Stomach smooth muscle (tissue), 2 donors: ENCODE results near the gene SAXO1.
"Not testable (repeated sequence)": the region's sequence is repeated elsewhere in the genome, so short reads cannot be mapped to it uniquely, and the experiment has no call there.

Experiments used
- H3K27ac ChIP-seq: one replicate; pipeline ENCODE4 v1.7.0; 2013; ENCODE audit warnings: mild to moderate bottlenecking, low read length, inconsistent platforms
- H3K27me3 ChIP-seq, 2 donors: one replicate each; pipeline ENCODE4 v1.7.0; 2013; ENCODE audit warnings: low read length in 2 of 2; ENCODE audit not compliant: insufficient read depth in 2 of 2, control insufficient read depth in 1 of 2
- H3K36me3 ChIP-seq, 2 donors: one replicate each; pipeline ENCODE4 v1.7.0; 2013; ENCODE audit warnings: low read length in 2 of 2; ENCODE audit not compliant: control insufficient read depth in 2 of 2, insufficient read depth in 2 of 2
- H3K4me1 ChIP-seq: one replicate; pipeline ENCODE4 v1.7.0; 2013; ENCODE audit warnings: low read length; ENCODE audit not compliant: control insufficient read depth, insufficient read depth
- H3K4me3 ChIP-seq, 2 donors: one replicate each; pipeline ENCODE4 v1.7.0; 2013; ENCODE audit warnings: low read length in 2 of 2
- H3K9ac ChIP-seq, 2 donors: one replicate each; pipeline ENCODE4 v1.7.0; 2013; ENCODE audit warnings: low read length in 2 of 2, mild to moderate bottlenecking in 1 of 2
- H3K9me3 ChIP-seq, 2 donors: one replicate each; pipeline ENCODE4 v1.7.0; 2013; ENCODE audit warnings: low read length in 2 of 2; ENCODE audit not compliant: control insufficient read depth in 2 of 2
- donor health status: healthy.
- donor health status: Pancreatic carcinoma.

SAXO1 gene

GRCh38 chr9:18930611-18931010 is 102.4 kb downstream of the SAXO1 start:
- not testable (repeated sequence) for H3K27ac ChIP-seq, H3K27me3 ChIP-seq, H3K9ac ChIP-seq, H3K4me3 ChIP-seq, H3K9me3 ChIP-seq, H3K36me3 ChIP-seq, H3K4me1 ChIP-seq

GRCh38 chr9:18928711-18929110 is 104.3 kb downstream of the SAXO1 start:
- H3K27ac ChIP-seq = no peak overlapping the region
- H3K4me3 ChIP-seq = no peak overlapping the region
- no peaks in the 10 kb centered on the region for H3K9me3 ChIP-seq
- no peaks in the 10 kb centered on the region for H3K36me3 ChIP-seq
- no peaks in the 10 kb centered on the region for H3K27me3 ChIP-seq
- no peaks in the 10 kb centered on the region for H3K4me1 ChIP-seq
- no peak overlapping the region for H3K9ac ChIP-seq

GRCh38 chr9:18926513-18926912 is 106.5 kb downstream of the SAXO1 start:
- no peak overlapping the region for H3K9ac ChIP-seq
- no peak overlapping the region for H3K27ac ChIP-seq
- H3K27me3 ChIP-seq = no peaks in the 10 kb centered on the region
- H3K36me3 ChIP-seq = no peaks in the 10 kb centered on the region
- no peaks in the 10 kb centered on the region for H3K9me3 ChIP-seq
- H3K4me3 ChIP-seq = no peak overlapping the region
- H3K4me1 ChIP-seq = peaks cover 8% of the 10 kb centered on the region

GRCh38 chr9:18925880-18926279 is 107.1 kb downstream of the SAXO1 start:
- peaks cover 8% of the 10 kb centered on the region for H3K4me1 ChIP-seq
- H3K36me3 ChIP-seq = no peaks in the 10 kb centered on the region
- no peaks in the 10 kb centered on the region for H3K9me3 ChIP-seq
- H3K9ac ChIP-seq = no peak overlapping the region
- H3K27me3 ChIP-seq = no peaks in the 10 kb centered on the region
- H3K4me3 ChIP-seq = no peak overlapping the region
- H3K27ac ChIP-seq = no peak overlapping the region

- H3K9ac ChIP-seq = no peak overlapping the region
- H3K4me3 ChIP-seq = no peak overlapping the region
- H3K9me3 ChIP-seq = no peaks in the 10 kb centered on the region
- no peak overlapping the region for H3K27ac ChIP-seq
- H3K27me3 ChIP-seq = no peaks in the 10 kb centered on the region
- H3K36me3 ChIP-seq = no peaks in the 10 kb centered on the region
- H3K4me1 ChIP-seq = peaks cover 8% of the 10 kb centered on the region
Observed at GRCh38 chr9:18923671-18924430, 109.2 kb downstream of the SAXO1 start.

- Histone ChIP-seq H3K27ac (no peak overlapping the region), H3K4me1 (peaks cover 8% of the 10 kb centered on the region), H3K36me3 (no peaks in the 10 kb centered on the region), H3K9ac (no peak overlapping the region), H3K27me3 (no peaks in the 10 kb centered on the region), H3K9me3 (no peaks in the 10 kb centered on the region), H3K4me3 (no peak overlapping the region)
Observed at GRCh38 chr9:18923167-18923566, 109.8 kb downstream of the SAXO1 start.

GRCh38 chr9:18922161-18922885 is 110.7 kb downstream of the SAXO1 start:
- H3K9me3 ChIP-seq = no peaks in the 10 kb centered on the region
- H3K4me3 ChIP-seq = no peak overlapping the region
- H3K36me3 ChIP-seq = no peaks in the 10 kb centered on the region
- no peak overlapping the region for H3K27ac ChIP-seq
- H3K9ac ChIP-seq = no peak overlapping the region
- H3K27me3 ChIP-seq = no peaks in the 10 kb centered on the region
- H3K4me1 ChIP-seq = peaks cover 8% of the 10 kb centered on the region

GRCh38 chr9:18921366-18922075 is 111.5 kb downstream of the SAXO1 start:
- Histone ChIP-seq H3K4me3 (no peak overlapping the region), H3K27me3 (no peaks in the 10 kb centered on the region), H3K9ac (no peak overlapping the region), H3K36me3 (no peaks in the 10 kb centered on the region), H3K9me3 (no peaks in the 10 kb centered on the region), H3K4me1 (peaks cover 8% of the 10 kb centered on the region), H3K27ac (no peak overlapping the region)

GRCh38 chr9:18920141-18921084 is 112.6 kb downstream of the SAXO1 start:
- Histone ChIP-seq H3K4me1 (peaks cover 8% of the 10 kb centered on the region), H3K4me3 (no peak overlapping the region)

GRCh38 chr9:18911714-18912342 is 121.2 kb downstream of the SAXO1 start:
- no peaks in the 10 kb centered on the region for H3K9me3 ChIP-seq
- peaks cover 10% of the 10 kb centered on the region for H3K4me1 ChIP-seq
- no peaks in the 10 kb centered on the region for H3K36me3 ChIP-seq
- H3K4me3 ChIP-seq = no peak overlapping the region
- H3K27ac ChIP-seq = no peak overlapping the region
- no peaks in the 10 kb centered on the region for H3K27me3 ChIP-seq
- no peak overlapping the region for H3K9ac ChIP-seq

More at GRCh38 chr9:18920141-18921084, 112.6 kb downstream of the SAXO1 start:
- H3K27ac ChIP-seq = no peak overlapping the region
- H3K36me3 ChIP-seq = no peaks in the 10 kb centered on the region
- no peaks in the 10 kb centered on the region for H3K27me3 ChIP-seq
- no peak overlapping the region for H3K9ac ChIP-seq
- H3K9me3 ChIP-seq = no peaks in the 10 kb centered on the region
